Spinal cord (tissue), 10 donors: ENCODE results near the gene CNOT3. TPM values are rescaled to one million over a fixed set of nuclear protein-coding genes. Genes with fewer than 3 reads are reported as not detected.
"Not testable (repeated sequence)": the region's sequence is repeated elsewhere in the genome, so short reads cannot be mapped to it uniquely, and the experiment has no call there.

Experiments used
- DNase-seq, 6 donors: peaks; one replicate each; pipeline versions ENCODE4 v3.0.0 to v3.0.0-alpha.2; 2013 to 2015; ENCODE audit warnings: low spot score in 6 of 6, low read depth in 4 of 6
- H3K27ac ChIP-seq: one replicate; pipeline ENCODE4 v1.5.1; 2013; ENCODE audit warnings: low read depth, low read length, control low read depth
- H3K27me3 ChIP-seq: one replicate; pipeline ENCODE4 v1.6.1; 2013; ENCODE audit warnings: low read length; ENCODE audit not compliant: control insufficient read depth, insufficient read depth
- H3K36me3 ChIP-seq: one replicate; pipeline ENCODE4 v1.6.1; 2013; ENCODE audit warnings: low read length; ENCODE audit not compliant: control insufficient read depth, insufficient read depth
- H3K4me1 ChIP-seq: one replicate; pipeline ENCODE4 v1.6.1; 2013; ENCODE audit warnings: low read length; ENCODE audit not compliant: control insufficient read depth, insufficient read depth
- H3K4me3 ChIP-seq: one replicate; pipeline ENCODE4 v1.5.1; 2013; ENCODE audit warnings: low read depth, low read length, control low read depth
- H3K9me3 ChIP-seq: one replicate; pipeline ENCODE4 v1.6.1; 2013; ENCODE audit warnings: low read length; ENCODE audit not compliant: control insufficient read depth, insufficient read depth
- WGBS: methylation state at CpG from one replicate; pipeline ENCODE4 v1.1.5; 2013; ENCODE audit warnings: missing lambda C conversion rate; ENCODE audit not compliant: insufficient coverage; 5-methylcytosine and 5-hydroxymethylcytosine counted together
- polyA plus RNA-seq, 2 donors: library from polyadenylated mRNA; unstranded; fragments of 120-200 nt; gene quantifications; one replicate each; pipeline ENCODE4 v1.2.1, GENCODE V29; 2013; ENCODE audit not compliant: insufficient read length in 2 of 2
- total RNA-seq, 2 donors: library from RNA; depleted of rRNA in 1 of 2; stranded (reverse); fragments of 120-200 nt in 1 of 2; fragments of >200 nt in 1 of 2; gene quantifications; one replicate each; pipeline versions ENCODE4 v1.2.3 to v1.2.4, GENCODE V29; 2013 to 2014
- donor health status: healthy.

The CNOT3 gene
- total and polyA plus RNA-seq, 4 donors, result 7.2 to 62.9 (median 36.7) TPM

GRCh38 chr19:54165222-54165621 is 27.7 kb downstream of the CNOT3 start:
- WGBS, result 91% methylated on average over 25 of the region's 25 CpGs

GRCh38 chr19:54168174-54168917 is 30.8 kb downstream of the CNOT3 start:
- Histone ChIP-seq H3K4me3 (no peak overlapping the region), H3K4me1 (peaks cover 11% of the 10 kb centered on the region), H3K36me3 (peaks cover 4% of the 10 kb centered on the region), H3K27ac (no peak overlapping the region), H3K27me3 (peaks cover 13% of the 10 kb centered on the region), H3K9me3 (no peaks in the 10 kb centered on the region)
- 32% methylated on average over 22 of the region's 25 CpGs for WGBS
- DNase-seq, result peak in 3 of 6 donors; percentile 79 to 94 (median 94)

More at GRCh38 chr19:54165222-54165621, 27.7 kb downstream of the CNOT3 start:
- Histone ChIP-seq H3K27me3 (peaks cover 13% of the 10 kb centered on the region), H3K36me3 (no peaks in the 10 kb centered on the region), H3K9me3 (no peaks in the 10 kb centered on the region), H3K4me3 (no peak overlapping the region), H3K27ac (no peak overlapping the region), H3K4me1 (peaks cover 38% of the 10 kb centered on the region)
- DNase-seq, result no peak

- Histone ChIP-seq H3K4me3 (no peak overlapping the region), H3K36me3 (peaks cover 10% of the 10 kb centered on the region), H3K9me3 (no peaks in the 10 kb centered on the region), H3K27me3 (peaks cover 11% of the 10 kb centered on the region), H3K27ac (no peak overlapping the region), H3K4me1 (peaks cover 11% of the 10 kb centered on the region)
- no peak for DNase-seq
- 93% methylated on average over 12 of the region's 21 CpGs for WGBS
These were observed 31.7 kb downstream of the CNOT3 start for GRCh38 chr19:54169149-54169740.

GRCh38 chr19:54171736-54172431 is 34.3 kb downstream of the CNOT3 start:
- not testable (repeated sequence) for H3K4me1 ChIP-seq, H3K9me3 ChIP-seq, DNase-seq, H3K27me3 ChIP-seq, H3K27ac ChIP-seq, H3K4me3 ChIP-seq
- WGBS, result 90% methylated on average over 5 of the region's 23 CpGs
- H3K36me3 ChIP-seq, result peaks cover 28% of the 10 kb centered on the region

- Histone ChIP-seq H3K27ac (no peak within 1 kb of the TSS), H3K9me3 (no peaks in the 10 kb centered on the region), H3K4me1 (peaks cover 5% of the 10 kb centered on the region), H3K27me3 (no peaks in the 10 kb centered on the region), H3K4me3 (no peak within 1 kb of the TSS), H3K36me3 (peaks cover 28% of the 10 kb centered on the region)
- 15% methylated on average over 13 of the region's 13 CpGs for WGBS
- DNase-seq, result no peak
These were observed 35.2 kb downstream of the CNOT3 start, which contains the start of gene TMC4 for GRCh38 chr19:54172471-54173358. TMC4 (minus strand) TSS chr19:54173160; CDS start chr19:54173117, 43 bp downstream.

GRCh38 chr19:54173359-54173699 is 35.8 kb downstream of the CNOT3 start:
- H3K4me1 ChIP-seq, result peaks cover 3% of the 10 kb centered on the region
- no peaks in the 10 kb centered on the region for H3K9me3 ChIP-seq
- DNase-seq, result no peak
- 28% methylated on average over 10 of the region's 15 CpGs for WGBS
- no peak overlapping the region for H3K27ac ChIP-seq
- H3K4me3 ChIP-seq, result no peak overlapping the region
- peaks cover 33% of the 10 kb centered on the region for H3K36me3 ChIP-seq
- H3K27me3 ChIP-seq, result no peaks in the 10 kb centered on the region

- DNase-seq, result no peak
- Histone ChIP-seq H3K9me3 (no peaks in the 10 kb centered on the region), H3K4me3 (no peak overlapping the region), H3K27ac (no peak overlapping the region), H3K36me3 (peaks cover 39% of the 10 kb centered on the region), H3K4me1 (peaks cover 9% of the 10 kb centered on the region), H3K27me3 (no peaks in the 10 kb centered on the region)
- 75% methylated on average over 20 of the region's 25 CpGs for WGBS
These were observed 36.6 kb downstream of the CNOT3 start for GRCh38 chr19:54173951-54174834.

- WGBS, result 43% methylated on average over 22 of the region's 23 CpGs
- Histone ChIP-seq H3K4me3 (no peak overlapping the region), H3K27ac (no peak overlapping the region), H3K27me3 (no peaks in the 10 kb centered on the region), H3K9me3 (no peaks in the 10 kb centered on the region), H3K36me3 (peaks cover 58% of the 10 kb centered on the region), H3K4me1 (peaks cover 25% of the 10 kb centered on the region)
- peak in 1 of 6 donors; percentile 76 for DNase-seq
These were observed 41.2 kb downstream of the CNOT3 start for GRCh38 chr19:54178581-54179261.
